Measurements from ENCODE around the gene FASN.

DNA sequence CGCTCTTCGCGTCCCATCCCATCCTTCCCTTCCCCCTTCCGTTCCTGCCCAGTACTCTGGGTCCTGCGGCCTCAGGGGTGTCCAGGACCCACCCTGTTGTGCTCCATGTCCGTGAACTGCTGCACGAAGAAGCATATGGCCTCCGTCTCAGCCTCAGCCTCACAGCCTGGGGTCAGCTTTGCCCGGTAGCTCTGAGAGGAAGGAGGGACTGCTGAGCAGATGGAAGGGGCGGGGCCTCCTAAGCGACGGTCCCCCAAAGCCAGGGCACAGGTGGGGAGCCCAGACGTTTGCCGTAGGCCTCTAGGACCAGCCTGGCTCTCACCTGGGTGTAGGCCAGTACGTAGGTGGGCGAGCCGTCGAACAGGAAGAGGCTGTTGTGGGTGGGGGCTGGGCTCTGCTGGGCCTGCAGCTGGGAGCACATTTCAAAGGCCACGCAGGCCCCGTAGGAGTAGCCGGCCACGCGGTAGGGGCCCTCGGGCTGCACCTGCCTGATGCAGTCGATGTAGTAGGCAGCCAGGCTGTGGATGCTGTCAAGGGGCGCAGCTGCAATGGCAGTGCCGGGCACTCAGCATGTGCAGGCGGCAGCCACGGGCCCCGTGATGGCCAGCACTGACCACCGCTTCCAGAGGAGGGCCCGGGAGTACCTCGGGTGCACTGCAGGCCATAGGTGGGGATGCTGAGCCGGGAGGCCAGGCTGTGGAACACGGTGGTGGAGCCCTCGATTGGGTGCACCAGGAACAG lies 17.8 kb downstream of the FASN start:
- TF ChIP-seq, protein P1, sequence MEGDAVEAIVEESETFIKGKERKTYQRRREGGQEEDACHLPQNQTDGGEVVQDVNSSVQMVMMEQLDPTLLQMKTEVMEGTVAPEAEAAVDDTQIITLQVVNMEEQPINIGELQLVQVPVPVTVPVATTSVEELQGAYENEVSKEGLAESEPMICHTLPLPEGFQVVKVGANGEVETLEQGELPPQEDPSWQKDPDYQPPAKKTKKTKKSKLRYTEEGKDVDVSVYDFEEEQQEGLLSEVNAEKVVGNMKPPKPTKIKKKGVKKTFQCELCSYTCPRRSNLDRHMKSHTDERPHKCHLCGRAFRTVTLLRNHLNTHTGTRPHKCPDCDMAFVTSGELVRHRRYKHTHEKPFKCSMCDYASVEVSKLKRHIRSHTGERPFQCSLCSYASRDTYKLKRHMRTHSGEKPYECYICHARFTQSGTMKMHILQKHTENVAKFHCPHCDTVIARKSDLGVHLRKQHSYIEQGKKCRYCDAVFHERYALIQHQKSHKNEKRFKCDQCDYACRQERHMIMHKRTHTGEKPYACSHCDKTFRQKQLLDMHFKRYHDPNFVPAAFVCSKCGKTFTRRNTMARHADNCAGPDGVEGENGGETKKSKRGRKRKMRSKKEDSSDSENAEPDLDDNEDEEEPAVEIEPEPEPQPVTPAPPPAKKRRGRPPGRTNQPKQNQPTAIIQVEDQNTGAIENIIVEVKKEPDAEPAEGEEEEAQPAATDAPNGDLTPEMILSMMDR (IDR thresholded peaks at IDR 0.05), result no peak
- TF ChIP-seq POLR2A (IDR thresholded peaks at IDR 0.05), result no peak

Measured in body of pancreas (tissue), 4 donors.